GM12891 (cell line): ENCODE results near the gene UQCRFS1.

ENCODE experiments used
- POLR2A ChIP-seq: IDR thresholded peaks from 2 replicates; pipeline ENCODE4 v1.6.1; 2011; ENCODE audit warnings: low read depth, low read length, control low read depth
- POLR2AphosphoS5 ChIP-seq: IDR thresholded peaks from 2 replicates; pipeline ENCODE4 v1.6.1; 2011; ENCODE audit warnings: low read depth, low read length, control low read depth

DNA sequence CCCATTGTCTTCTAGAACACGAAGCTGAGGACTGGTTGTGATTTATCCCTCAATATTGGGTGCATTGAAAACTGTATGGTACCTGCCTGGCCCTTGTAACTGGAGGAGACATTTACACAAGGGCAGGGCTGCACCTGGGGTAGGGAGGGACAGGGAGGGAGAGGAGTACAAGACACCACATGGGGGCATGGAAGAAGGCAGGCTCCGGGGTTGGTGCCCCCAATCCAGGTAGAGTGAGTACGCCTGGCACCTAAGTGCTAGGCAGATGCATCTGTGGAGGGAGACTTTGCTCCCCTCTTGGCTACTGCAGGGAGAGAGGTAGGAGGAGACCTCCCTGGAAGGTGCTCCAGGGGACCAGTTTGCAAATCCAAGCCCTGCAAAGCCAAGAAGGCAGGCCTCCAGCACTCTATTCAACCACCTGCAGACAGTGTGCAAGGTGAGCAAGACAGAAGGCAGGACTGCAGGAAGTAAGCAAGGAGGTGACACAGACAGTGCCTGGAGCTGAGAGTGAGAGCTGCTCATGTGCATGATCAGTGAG lies 19.4 kb upstream of the UQCRFS1 start:
- TF ChIP-seq POLR2A (no peak), POLR2AphosphoS5 (no peak)
